Measurements from ENCODE around the gene TMEM252.

- no peak for TF ChIP-seq POLR2AphosphoS5 (IDR thresholded peaks at IDR 0.05; ENCODE audit: low read depth, low read length)
- TF ChIP-seq TAF1 (IDR thresholded peaks at IDR 0.05; ENCODE audit: borderline replicate concordance, low read depth, low read length): no peak
Observed at GRCh38 chr9:68548241-68548640, 7.6 kb upstream of the TMEM252 start.

Data from GM12892 (cell line).